Measurements from ENCODE around the gene MID1.

DNA sequence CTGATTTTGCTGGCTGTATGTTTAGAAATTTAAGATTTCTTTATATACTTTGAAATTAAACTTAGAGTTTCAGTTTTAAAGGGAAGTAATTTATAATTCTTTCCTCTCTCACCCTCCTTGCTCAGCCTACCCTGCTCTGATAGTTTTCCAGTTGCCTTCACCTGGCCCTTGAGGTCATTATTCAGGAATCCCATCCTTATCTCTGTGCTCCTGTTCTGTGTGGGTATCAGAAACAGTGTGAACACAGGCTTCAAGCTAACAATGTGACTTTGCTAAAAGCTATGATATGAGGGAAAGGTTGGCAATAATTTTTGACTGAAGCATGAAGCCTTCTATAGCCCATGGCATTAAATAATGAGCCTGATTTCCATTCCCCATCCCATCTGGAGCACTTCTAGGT is 128.1 kb downstream of the MID1 start:
- TF ChIP-seq, protein P1, sequence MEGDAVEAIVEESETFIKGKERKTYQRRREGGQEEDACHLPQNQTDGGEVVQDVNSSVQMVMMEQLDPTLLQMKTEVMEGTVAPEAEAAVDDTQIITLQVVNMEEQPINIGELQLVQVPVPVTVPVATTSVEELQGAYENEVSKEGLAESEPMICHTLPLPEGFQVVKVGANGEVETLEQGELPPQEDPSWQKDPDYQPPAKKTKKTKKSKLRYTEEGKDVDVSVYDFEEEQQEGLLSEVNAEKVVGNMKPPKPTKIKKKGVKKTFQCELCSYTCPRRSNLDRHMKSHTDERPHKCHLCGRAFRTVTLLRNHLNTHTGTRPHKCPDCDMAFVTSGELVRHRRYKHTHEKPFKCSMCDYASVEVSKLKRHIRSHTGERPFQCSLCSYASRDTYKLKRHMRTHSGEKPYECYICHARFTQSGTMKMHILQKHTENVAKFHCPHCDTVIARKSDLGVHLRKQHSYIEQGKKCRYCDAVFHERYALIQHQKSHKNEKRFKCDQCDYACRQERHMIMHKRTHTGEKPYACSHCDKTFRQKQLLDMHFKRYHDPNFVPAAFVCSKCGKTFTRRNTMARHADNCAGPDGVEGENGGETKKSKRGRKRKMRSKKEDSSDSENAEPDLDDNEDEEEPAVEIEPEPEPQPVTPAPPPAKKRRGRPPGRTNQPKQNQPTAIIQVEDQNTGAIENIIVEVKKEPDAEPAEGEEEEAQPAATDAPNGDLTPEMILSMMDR (IDR thresholded peaks at IDR 0.05 in 4 of 5, conservative IDR thresholded peaks at IDR 0.05 in 1 of 5), result no peak
- no peak for TF ChIP-seq POLR2A (IDR thresholded peaks at IDR 0.05)

Measured in gastrocnemius medialis (tissue), 4 donors.